AG04450 (cell line): ENCODE results near the gene ATAD5. TPM values are rescaled to one million over a fixed set of nuclear protein-coding genes. Genes with fewer than 3 reads are reported as not detected.
"Not testable (repeated sequence)": the region's sequence is repeated elsewhere in the genome, so short reads cannot be mapped to it uniquely, and the experiment has no call there.

Source experiments
- CTCF ChIA-PET: fragments of 300-600, 350-600 bp; formaldehyde crosslinking; extraction: SDS; loops from one replicate; lab custom pipeline; 2022; ENCODE audit warnings: antibody characterized with exemption, inconsistent platforms; lab: Charles Lee
- POLR2A ChIA-PET: fragments of 350-600 bp; formaldehyde crosslinking; extraction: SDS; loops from one replicate; lab custom pipeline; 2021; ENCODE audit warnings: antibody characterized with exemption, inconsistent platforms; lab: Yijun Ruan, JAX
- DNase-seq: peaks from one replicate; pipeline ENCODE4 v3.0.0-alpha.2; 2011; ENCODE audit warnings: low read depth, low spot score
- H3K27ac ChIP-seq: one replicate; pipeline ENCODE4 v1.5.1; 2012; ENCODE audit warnings: low read depth, low read length, control low read depth
- H3K27me3 ChIP-seq: one replicate; pipeline ENCODE4 v1.6.0; 2012; ENCODE audit warnings: low read length; ENCODE audit not compliant: control insufficient read depth, insufficient read depth
- H3K4me3 ChIP-seq: 2 replicates; pipeline ENCODE4 v1.5.1; 2011; ENCODE audit warnings: mild to moderate bottlenecking, low read depth, low read length, control low read depth
- H3K9me3 ChIP-seq: 2 replicates; pipeline ENCODE4 v1.5.1; 2012; ENCODE audit warnings: low read length; ENCODE audit not compliant: control insufficient read depth, insufficient read depth
- polyA plus RNA-seq: library from polyadenylated mRNA; depleted of rRNA; stranded (reverse); fragments of >200 nt; gene quantifications from 2 replicates; pipeline ENCODE4 v1.2.3, GENCODE V29; 2011
- TF ChIP-seq, protein P1 (sequence below): IDR thresholded peaks from 2 replicates; pipeline ENCODE4 v1.5.1; 2011; ENCODE audit warnings: low read depth, low read length, control low read depth, inconsistent platforms

The ATAD5 gene
- polyA plus RNA-seq, 1 experiment: 1.0 TPM

DNA sequence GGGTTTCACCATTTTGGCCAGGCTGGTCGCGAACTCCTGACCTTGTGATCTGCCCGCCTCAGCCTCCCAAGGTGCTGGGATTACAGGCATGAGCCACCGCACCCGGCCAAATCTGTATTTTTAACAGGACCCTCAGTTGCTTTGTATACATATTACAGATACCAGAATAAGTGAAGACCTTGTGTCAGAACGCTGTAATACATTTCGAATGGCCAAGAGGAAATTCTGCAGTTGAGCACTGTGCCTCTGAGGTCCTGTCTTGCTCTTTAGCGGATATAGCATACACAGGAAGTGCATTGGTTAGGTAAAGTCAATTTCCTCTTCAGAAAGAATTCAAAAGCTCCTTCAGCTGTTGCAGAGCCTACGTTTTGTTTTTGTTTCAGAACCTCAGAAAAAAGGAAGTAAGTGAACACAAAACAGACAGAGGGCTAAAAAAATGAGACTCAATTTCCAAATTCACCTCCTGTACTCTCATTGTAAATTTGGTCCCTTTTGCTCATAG lies 22.9 kb upstream of the ATAD5 start:
- Histone ChIP-seq H3K27me3 (no peaks in the 10 kb centered on the region), H3K4me3 (no peak overlapping the region), H3K27ac (no peak overlapping the region), H3K9me3 (no peaks in the 10 kb centered on the region)
- POLR2A ChIA-PET: no interaction called here
- CTCF ChIA-PET: interaction anchor here (1.0 kb wide), 1 partner anchor 16 kb away, joined by 3 read pairs; the partner anchor contains the start of gene CRLF3
- TF ChIP-seq, protein P1, sequence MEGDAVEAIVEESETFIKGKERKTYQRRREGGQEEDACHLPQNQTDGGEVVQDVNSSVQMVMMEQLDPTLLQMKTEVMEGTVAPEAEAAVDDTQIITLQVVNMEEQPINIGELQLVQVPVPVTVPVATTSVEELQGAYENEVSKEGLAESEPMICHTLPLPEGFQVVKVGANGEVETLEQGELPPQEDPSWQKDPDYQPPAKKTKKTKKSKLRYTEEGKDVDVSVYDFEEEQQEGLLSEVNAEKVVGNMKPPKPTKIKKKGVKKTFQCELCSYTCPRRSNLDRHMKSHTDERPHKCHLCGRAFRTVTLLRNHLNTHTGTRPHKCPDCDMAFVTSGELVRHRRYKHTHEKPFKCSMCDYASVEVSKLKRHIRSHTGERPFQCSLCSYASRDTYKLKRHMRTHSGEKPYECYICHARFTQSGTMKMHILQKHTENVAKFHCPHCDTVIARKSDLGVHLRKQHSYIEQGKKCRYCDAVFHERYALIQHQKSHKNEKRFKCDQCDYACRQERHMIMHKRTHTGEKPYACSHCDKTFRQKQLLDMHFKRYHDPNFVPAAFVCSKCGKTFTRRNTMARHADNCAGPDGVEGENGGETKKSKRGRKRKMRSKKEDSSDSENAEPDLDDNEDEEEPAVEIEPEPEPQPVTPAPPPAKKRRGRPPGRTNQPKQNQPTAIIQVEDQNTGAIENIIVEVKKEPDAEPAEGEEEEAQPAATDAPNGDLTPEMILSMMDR: no peak
- no peak for DNase-seq

DNA sequence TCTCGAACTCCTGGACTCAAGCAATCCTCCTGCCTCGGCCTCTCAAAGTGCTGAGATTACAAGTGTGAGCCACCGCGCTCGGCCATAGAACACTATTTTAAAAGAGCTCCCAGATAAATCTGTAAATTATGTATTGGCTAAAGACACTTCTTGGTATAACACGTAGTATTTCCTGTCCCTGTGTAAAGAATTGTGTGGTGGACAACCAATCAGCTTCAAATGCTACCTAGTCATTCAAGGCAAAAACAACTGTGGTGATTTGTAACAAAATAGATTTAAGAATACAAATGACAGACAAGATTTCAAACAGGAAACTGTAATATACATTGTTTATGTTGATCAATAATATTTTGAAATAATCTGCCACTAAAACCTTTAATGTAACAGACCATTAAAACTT lies 21.9 kb upstream of the ATAD5 start:
- ChIA-PET CTCF (interaction anchor here (1.0 kb wide), 1 partner anchor 15 kb away, joined by 3 read pairs; the partner anchor contains the start of gene CRLF3), POLR2A (no interaction called here)
- no peaks in the 10 kb centered on the region for H3K9me3 ChIP-seq
- H3K27ac ChIP-seq: no peak overlapping the region
- H3K27me3 ChIP-seq: no peaks in the 10 kb centered on the region
- DNase-seq: no peak
- TF ChIP-seq, protein P1: no peak
- H3K4me3 ChIP-seq: no peak overlapping the region

DNA sequence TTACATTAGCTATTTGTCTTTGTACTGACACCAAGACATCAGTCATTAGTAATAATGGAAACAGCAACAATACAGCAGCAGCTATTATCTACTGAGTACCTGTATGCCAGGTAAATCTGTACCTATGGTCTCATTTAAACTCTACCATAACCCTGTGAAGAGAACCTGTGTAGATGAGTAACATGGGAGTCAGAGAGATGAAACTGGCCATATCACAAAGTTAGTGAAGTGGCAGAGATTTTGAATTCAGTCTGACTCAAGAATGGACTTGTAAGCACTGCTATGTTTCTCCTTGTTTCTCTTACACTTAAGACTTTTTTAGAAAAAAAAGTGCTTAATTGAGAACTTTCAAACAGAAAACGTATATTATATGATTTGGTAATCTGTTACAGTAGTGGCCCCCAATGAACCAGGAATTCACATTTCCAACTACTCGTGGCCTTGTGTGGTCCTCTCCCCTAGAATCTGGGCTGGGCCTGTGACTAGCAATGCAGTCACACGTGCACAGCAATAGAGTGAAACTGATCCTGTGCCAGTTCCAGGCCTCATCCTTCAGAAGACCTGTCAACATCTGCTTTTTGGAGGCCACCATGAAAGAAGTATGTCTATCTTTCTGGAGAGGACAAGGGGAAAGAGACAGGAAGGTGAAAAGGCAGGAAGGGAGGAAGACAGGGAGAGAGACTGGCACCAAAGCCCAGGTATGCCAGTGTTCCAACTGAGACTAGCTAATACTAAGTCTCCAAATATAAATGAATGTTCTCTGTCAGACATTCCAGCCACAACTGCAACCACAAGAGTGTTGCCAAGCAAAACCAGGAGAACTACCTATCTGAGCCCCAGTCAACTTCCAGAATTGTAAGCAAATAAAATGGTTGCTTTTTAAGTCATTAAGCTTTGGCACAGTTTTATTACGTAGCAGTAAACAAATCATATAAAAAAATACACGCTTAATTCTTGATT lies 19.3 kb upstream of the ATAD5 start:
- ChIA-PET POLR2A (no interaction called here), CTCF (no interaction called here)
- Histone ChIP-seq H3K27ac (no peak overlapping the region), H3K4me3 (no peak overlapping the region), H3K27me3 (no peaks in the 10 kb centered on the region), H3K9me3 (no peaks in the 10 kb centered on the region)
- DNase-seq: no peak
- TF ChIP-seq, protein P1: no peak

DNA sequence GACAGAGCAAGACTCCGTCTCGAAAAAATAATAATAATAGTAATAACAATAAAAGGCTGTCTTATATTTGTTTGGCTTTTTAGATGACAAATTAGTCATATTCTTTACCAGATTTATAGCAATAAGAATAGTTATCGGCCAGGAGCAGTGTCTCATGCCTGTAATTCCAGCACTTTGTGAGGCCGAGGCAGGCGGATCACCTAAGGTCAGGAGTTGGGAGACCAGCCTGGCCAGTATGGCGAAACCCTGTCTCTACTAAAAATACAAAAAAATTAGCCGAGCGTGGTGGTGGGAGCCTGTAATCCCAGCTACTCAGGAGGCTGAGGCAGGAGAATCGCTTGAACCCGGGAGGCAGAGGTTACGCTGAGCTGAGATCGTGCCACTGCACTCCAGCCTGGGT lies 17.5 kb upstream of the ATAD5 start:
- H3K27me3 ChIP-seq, H3K27ac ChIP-seq, POLR2A ChIA-PET, H3K4me3 ChIP-seq, H3K9me3 ChIP-seq, DNase-seq: not testable (repeated sequence)
- CTCF ChIA-PET: interaction anchor here (0.6 kb wide), 1 partner anchor 17 kb away, joined by 3 read pairs; no protein-coding TSS in a partner anchor

DNA sequence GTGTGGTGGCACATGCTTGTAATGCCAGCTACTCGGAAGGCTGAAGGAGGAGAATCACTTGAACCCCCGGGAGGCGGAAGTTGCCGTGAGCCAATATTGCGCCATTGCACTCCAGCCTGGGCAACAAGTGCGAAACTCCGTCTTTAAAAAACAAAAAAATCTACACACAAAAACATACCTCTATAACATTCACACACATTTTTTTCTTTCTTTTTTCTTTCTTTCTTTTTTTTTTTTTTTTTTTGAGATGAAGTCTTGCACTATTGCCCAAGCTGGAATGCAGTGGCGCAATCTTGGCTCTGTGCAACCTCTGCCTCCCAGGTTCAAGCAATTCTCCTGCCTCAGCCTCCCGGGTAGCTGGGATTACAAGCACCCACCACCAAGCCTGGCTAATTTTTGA lies 16.9 kb upstream of the ATAD5 start:
- H3K27me3 ChIP-seq, DNase-seq, POLR2A ChIA-PET, H3K27ac ChIP-seq, H3K9me3 ChIP-seq, H3K4me3 ChIP-seq: not testable (repeated sequence)
- CTCF ChIA-PET: interaction anchor here (0.6 kb wide), 2 partner anchors 10 to 17 kb away, joined by 3 read pairs; no protein-coding TSS in a partner anchor

DNA sequence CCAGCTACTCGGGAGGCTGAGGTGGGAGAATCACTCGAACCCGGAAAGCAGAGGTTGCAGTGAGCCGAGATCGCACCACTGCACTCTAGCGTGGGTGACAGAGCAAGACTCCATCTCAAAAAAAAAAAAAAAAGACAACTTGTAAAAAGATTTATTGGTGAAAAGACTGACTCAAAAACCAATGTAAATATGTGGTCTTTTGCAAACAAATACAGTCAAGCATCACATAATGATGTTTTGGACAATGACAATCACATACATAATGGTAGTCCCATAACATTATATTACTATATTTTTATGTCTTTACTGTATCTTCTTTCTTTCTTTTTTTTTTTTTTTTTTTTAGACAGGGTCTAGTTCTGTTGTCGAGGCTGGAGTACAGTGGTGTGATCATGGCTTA lies 15.6 kb upstream of the ATAD5 start:
- TF ChIP-seq, protein P1: no peak

More for the DNA sequence above, 15.6 kb upstream of the ATAD5 start:
- no peak for DNase-seq
- no peak overlapping the region for H3K27ac ChIP-seq
- ChIA-PET POLR2A (no interaction called here), CTCF (no interaction called here)
- no peak overlapping the region for H3K4me3 ChIP-seq
- H3K9me3 ChIP-seq: no peaks in the 10 kb centered on the region
- no peaks in the 10 kb centered on the region for H3K27me3 ChIP-seq
